SHP77 treated with DMSO at 0.1 percent for 48 hours (cell line): ENCODE results near the gene SSU72.

Experiments used
- DNase-seq: peaks from one replicate; lab custom pipeline; 2025; lab: John Stamatoyannopoulos, UW

Gene SSU72

DNA sequence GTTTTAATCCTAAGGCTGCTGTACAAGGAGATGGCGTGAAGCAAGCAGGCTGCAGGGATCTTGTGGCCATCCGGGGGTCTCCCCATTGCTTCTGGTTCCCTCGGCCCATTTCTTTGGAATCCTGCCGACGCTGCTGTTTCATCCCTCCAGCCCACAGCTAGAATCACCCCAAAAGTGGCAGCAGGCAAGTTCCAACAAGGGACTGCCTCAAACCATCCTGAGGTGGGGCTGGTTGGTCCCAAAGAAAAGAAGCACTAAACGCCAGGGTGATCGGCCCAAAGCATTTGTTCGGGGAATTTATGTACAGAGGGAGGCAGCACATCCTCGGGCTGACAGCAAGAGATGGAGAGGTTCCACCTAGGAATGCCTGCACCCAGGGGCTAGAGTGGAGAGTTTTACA, 36.1 kb upstream of the SSU72 start:
- DNase-seq = no peak

DNA sequence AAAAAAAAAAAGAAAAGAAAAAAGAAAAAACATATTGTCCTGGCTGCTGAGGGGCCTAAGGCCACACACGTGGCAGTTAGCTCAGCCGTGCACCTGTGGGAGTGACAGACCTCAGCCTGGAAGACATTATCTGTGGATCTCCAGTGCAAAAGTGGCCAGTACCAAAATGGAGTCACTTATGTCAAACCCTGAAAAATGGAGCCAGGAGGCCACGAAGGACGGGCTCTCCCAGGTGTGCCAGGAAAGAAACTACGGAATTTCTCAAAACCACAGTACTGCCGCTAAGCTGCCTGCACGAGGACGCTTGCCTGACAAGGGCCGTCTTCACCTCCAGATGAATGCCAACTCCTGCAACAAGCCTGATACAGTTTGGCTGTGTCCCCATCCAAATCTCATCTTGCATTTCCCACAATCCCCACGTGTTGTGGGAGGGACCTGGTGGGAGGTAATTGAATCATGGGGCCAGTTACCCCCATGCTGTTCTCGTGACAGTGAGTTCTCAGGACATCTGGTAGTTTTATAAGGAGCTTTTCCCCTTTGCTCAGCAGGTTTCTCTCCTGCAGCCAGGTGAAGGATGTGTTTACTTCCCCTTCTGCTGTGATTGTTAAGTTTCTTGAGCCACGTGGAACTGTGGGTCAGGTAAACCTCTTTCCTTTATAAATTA, 35.3 kb upstream of the SSU72 start:
- no peak for DNase-seq

DNA sequence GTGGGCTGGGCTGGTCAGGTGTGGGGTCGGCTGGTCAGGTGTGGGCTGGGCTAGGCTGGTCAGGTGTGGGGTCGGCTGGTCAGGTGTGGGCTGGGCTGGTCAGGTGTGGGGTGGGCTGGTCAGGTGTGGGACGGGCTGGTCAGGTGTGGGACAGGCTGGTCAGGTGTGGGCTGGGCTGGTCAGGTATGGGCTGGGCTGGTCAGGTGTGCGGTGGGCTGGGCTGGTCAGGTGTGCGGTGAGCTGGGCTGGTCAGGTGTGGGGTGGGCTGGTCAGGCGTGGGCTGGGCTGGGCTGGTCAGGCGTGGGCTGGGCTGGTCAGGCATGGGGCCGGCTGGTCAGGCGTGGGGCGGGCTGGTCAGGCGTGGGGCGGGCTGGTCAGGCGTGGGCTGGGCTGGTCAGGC, 31.6 kb upstream of the SSU72 start:
- DNase-seq = no peak

DNA sequence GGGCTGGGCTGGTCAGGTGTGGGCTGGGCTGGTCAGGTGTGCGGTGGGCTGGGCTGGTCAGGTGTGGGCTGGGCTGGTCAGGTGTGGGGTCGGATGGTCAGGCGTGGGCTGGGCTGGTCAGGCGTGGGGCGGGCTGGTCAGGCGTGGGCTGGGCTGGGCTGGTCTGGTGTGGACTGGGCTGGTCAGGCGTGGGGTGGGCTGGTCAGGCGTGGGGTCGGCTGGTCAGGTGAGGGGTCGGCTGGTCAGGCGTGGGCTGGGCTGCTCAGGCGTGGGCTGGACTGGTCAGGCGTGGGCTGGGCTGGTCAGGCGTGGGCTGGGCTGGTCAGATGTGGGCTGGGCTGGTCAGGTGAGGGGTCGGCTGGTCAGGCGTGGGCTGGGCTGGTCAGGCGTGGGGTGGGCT, 31.1 kb upstream of the SSU72 start:
- DNase-seq = no peak

GRCh38 chr1:1605034-1605591, 30.4 kb upstream of the SSU72 start:
- DNase-seq = no peak

- no peak for DNase-seq
Observed at GRCh38 chr1:1604374-1605033, 29.8 kb upstream of the SSU72 start.

DNA sequence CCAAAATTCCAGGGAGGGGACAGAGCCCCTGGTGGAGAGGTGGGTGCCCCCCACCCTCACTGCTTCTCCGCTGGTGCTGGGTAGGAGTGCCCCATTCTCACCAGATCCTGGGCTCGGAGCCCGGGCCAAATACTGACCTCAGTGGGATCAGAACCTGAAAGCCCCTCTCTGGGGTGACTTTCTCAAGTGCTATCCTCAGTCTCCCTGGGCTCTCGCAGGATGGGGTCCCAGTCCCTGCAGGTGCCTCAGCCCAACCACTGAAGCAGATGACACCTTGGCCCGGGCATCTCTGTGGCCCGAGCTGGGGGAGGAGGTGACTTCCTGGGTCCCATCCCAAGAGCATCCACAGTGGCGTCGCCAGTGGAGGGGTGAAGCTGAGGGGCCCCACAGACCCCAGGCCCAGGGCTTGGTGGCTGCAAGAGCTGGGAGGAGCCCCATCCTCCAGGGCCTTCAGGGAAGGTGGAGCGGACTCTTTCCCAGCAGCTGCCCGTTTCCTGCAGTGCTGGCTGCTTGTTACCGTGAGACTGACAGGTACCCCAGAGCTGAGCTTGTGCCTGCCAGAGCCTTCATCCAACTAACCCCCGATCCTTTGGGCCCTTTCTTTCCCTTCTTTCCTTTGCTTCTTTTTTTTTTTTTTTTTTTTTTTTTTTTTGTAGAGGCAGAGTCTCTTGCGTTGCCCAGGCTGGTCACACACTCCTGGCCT, 29.2 kb upstream of the SSU72 start:
- DNase-seq = no peak

DNA sequence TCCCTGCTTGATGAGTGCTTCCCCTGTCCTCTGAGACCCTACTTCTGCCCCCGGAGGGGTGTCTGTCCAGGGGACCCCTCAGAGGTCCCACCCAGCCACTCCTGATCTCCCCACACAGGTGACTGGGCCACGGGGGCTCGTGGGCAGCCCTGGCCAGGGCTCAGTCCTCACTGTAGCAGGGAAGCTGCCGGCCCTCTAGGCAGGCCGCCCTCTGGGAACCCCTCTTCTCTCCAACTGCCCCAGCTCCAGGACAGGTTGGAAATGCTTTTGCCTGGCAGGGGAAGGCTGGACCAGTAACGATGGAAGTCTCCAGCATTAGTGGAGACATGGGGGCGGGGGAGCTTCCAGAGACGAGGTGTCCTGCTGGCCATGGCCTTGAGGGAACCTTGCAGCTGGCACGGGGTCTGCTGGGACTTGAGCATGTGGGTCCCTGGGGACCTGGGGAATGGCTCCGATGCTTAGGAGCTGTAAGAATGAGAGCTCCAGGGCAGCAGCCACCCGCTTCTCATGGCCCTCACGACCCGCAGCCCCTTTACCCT, 28.4 kb upstream of the SSU72 start:
- no peak for DNase-seq

DNA sequence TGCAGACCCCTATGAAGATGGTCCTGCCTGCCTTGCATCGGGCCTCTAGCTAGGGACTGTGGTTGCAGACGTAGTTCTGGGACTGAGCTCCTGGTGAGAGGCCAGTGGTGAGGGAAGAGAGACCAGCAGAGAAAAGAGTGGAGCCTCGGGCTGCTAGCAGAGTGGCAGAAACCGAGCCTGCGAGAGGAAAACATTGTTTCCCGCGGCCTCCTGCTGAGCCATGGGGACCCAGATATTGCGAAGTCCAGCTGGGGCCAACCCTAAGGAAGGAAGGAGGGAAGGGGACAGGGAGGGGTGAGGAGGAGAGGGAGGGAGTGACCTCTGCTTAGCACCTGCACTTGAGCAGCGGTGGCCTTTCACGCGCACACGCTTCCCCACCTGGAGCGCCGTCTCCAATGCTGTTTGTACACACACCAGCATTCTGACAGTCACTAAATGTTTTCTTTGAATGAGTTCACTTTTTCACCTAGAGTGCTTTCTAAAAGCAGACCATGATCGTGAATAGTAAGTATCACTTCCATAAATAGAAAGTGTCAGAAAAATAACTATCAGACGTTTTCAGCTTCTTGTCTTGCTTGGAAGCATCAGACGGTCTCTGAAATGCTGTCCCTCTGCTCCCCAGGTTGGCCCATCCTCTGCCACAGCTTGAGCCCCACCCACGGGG, 27.8 kb upstream of the SSU72 start:
- DNase-seq = no peak

DNA sequence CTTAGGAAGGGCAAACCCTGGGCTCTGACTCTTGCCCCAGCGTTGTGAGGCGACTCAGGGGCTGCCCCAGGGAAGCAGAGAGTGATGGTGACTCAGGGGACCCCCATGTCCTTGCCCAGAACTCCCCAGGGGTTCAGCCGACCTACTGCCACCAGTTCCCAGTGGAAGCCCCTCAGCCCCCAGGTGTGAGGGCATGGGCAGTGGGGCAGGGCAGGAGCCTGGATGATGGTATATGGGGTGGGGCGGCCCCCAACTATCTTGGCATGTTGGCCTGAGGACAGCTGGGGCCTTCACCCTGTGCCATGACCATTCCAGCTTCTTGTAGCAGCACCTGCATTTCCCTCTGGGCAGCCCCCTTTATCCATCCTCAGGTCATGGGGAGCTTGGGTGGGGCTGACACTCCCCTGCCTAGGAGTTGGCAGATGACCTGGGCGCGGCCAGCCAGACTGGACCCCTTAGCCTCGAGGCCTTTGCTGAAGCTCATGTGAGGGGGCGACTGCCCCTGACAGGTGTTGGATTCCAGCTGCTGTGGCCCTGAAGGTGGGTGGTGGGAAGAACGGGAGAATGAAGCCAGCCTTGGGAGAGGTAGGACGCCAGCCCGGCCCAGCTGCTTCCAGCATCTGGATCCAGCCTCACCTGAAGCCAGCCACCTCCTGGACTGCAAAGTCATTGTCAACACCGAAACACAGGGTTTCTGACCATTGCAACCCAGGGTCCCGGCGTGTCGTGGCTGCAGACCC, 27.1 kb upstream of the SSU72 start:
- no peak for DNase-seq

DNA sequence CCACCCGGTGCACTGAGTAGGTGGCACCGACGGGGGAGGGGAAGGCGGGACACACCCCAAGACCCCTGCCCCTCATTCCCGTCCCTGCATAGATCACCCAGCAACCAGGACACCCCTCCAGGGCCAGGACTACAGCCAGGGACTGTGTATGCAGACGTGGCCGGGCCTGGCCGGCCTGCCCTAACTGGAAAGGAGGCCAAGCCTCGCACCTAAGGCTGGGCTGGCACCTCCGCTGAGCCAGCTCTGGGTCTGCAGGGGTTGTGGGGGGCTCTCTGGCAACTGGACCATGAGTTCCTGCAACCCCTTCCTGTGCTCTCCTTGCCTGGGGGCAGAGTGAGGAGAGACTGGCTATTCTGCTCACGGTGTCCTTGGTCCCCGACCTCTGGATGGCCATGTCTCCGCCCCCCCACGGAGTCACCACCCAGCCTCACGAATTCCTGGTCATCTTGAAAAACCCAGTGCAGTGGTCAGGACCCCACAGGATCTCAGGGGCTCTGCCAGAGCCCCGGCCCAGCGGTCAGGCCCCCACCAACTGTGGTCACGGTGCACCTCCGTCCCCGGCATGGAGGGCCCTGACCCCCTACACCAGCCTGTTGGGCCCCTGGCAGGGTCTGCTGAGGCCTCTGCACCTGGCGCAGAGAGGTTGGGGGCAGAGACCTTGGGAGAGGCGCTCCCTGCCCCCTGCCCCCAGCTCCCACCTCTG, 26.3 kb upstream of the SSU72 start:
- DNase-seq = no peak

DNA sequence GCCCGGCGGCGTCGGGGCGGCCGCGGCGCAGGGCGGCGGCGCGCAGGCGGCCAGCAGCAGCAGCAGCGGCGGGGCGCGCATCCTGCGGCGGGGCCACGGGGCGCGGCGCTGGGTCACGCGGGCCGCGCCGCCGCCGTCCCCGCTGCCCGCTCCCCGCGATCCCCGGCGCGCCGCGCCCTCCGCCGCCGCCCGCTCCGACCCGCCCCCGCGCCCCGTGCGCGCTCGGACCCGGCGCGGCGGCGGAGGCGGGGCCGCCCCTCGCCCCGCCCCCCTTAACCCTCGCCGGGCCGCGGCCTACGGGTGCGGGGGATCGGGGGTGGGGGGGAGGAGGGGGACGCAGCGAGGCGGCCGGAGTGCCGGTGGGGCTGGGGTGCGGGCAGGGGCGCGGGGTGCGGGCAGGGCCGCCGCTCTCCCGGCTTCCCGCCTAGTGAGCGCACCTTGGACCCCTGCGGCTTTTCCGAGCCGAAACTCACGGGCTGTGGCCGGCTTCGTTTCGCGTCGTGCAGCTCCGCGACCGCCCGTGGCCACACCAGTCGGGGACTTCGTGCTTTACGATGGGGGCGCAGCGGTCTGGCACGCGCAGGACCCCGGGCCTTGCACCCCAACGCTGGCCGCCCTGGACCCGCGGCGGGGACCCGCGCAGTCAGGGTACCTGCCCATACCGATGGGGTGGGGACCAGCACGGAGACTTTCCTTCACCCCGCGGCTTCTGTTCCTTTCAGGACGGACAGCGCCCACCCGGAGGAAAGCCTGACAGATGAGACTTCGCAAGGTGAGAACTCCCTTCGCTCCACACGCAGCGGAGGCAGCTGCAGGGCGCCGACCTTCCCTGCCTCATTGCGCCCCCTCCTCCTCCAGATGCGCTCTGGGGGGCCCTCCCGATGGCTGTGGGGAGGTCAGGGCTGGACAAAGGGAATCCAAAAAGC, 25.5 kb upstream of the SSU72 start, which contains the start of gene FNDC10:
FNDC10 (minus strand) TSS at position 201 of the 926 bp plus-strand sequence; CDS start at position 81, 120 bp downstream.
- DNase-seq = no peak

DNA sequence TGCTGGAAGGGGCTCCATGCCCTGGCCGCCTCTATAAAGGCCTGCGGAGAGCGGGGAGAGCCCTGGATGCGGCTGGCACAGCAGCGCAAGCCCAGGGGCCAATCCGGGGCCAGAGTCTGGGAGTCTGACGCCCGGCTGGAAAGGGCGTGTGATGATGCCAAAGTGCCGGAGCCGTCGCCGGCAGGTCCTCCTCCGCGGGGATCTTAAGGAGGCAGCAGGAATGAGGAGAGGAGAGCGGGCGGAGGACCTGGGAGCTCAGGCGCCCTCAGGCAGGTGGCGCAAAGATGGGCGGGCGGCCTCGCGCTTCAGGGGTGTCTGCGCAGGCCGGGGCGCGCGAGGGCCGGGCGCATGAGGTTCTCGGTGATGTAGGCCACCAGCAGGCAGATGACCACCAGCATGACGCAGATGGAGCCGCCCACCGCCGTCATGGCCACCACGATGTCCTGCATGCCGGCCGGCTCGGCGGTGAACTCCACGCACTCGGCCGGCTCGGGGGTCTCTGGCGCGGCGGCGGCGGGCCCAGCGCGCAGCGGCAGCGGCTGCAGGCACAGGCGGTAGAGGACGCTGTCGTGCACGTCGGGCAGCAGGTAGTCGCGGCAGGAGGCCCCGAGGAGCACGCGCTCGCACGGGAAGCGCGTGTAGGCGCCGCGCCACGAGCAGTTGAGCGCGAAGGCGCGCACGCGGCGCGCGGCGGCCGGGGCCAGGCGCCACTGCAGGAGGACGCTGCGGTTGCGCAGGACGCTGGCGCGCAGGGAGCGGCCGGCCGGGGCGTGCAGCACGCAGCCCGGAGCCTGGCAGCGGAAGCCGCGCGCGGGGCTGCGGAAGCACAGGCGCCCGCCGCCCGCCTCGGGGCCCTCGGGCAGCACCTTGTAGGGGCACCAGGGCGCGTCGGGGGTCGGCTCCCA, 24.6 kb upstream of the SSU72 start:
- no peak for DNase-seq

GRCh38 chr1:1598720-1599029, 24.0 kb upstream of the SSU72 start:
- no peak for DNase-seq

GRCh38 chr1:1598051-1598719, 23.5 kb upstream of the SSU72 start:
- DNase-seq = no peak

GRCh38 chr1:1597275-1597930, 22.7 kb upstream of the SSU72 start:
- no peak for DNase-seq

- no peak for DNase-seq
Observed at GRCh38 chr1:1596493-1597274, 22.0 kb upstream of the SSU72 start.
